ENCODE data around the gene MTMR4. TPM values are rescaled to one million over a fixed set of nuclear protein-coding genes. Genes with fewer than 3 reads are reported as not detected.
"Not testable (repeated sequence)": the region's sequence is repeated elsewhere in the genome, so short reads cannot be mapped to it uniquely, and the experiment has no call there.

MTMR4 gene
- total RNA-seq, 1 donor from 2014 or later, result 76.4 TPM

- no peak for DNase-seq (ENCODE audit: low spot score)
Measured at GRCh38 chr17:58492238-58493121, 22.0 kb downstream of the MTMR4 start.

GRCh38 chr17:58491510-58492045 lies 22.9 kb downstream of the MTMR4 start:
- DNase-seq (ENCODE audit: low spot score), result no peak

GRCh38 chr17:58488428-58488890 lies 26.0 kb downstream of the MTMR4 start:
- DNase-seq (ENCODE audit: low spot score), result no peak

- DNase-seq (ENCODE audit: low spot score), result no peak
Measured at GRCh38 chr17:58487589-58488427, 26.6 kb downstream of the MTMR4 start, which contains the start of gene HSF5. TSS of gene HSF5 (minus strand) at chr17:58488408. CDS start at chr17:58488274, 134 bp downstream.

- DNase-seq (ENCODE audit: low spot score), result no peak
Measured at GRCh38 chr17:58484600-58484999, 29.8 kb downstream of the MTMR4 start.

GRCh38 chr17:58481798-58482197 lies 32.6 kb downstream of the MTMR4 start:
- not testable (repeated sequence) for DNase-seq (ENCODE audit: low spot score)

- DNase-seq (ENCODE audit: low spot score), result no peak
Measured at GRCh38 chr17:58480090-58480489, 34.3 kb downstream of the MTMR4 start.

- no peak for DNase-seq (ENCODE audit: low spot score)
Measured at GRCh38 chr17:58476812-58477211, 37.6 kb downstream of the MTMR4 start.

- no peak for DNase-seq (ENCODE audit: low spot score)
Measured at GRCh38 chr17:58475985-58476384, 38.5 kb downstream of the MTMR4 start.

- no peak for DNase-seq (ENCODE audit: low spot score)
Measured at GRCh38 chr17:58470356-58470755, 44.1 kb downstream of the MTMR4 start.

GRCh38 chr17:58468944-58469343 lies 45.5 kb downstream of the MTMR4 start:
- DNase-seq (ENCODE audit: low spot score), result no peak

- no peak for DNase-seq (ENCODE audit: low spot score)
Measured at GRCh38 chr17:58455491-58455890, 58.9 kb downstream of the MTMR4 start.

- no peak for DNase-seq (ENCODE audit: low spot score)
Measured at GRCh38 chr17:58452738-58453137, 61.7 kb downstream of the MTMR4 start.

- peak; percentile 66 for DNase-seq (ENCODE audit: low spot score)
Measured at GRCh38 chr17:58447039-58447975, 67.1 kb downstream of the MTMR4 start.

GRCh38 chr17:58446086-58446485 lies 68.4 kb downstream of the MTMR4 start:
- DNase-seq (ENCODE audit: low spot score), result no peak

Other genes with a start within 250 kb of the MTMR4 start
- 0.23 TPM for gene MPO, start 233.7 kb downstream of the MTMR4 start, total RNA-seq
- 21.0 TPM for gene TSPOAP1, start 185.8 kb downstream of the MTMR4 start, total RNA-seq
- 55.2 TPM for gene SUPT4H1, start 162.4 kb downstream of the MTMR4 start, total RNA-seq
- gene RNF43, start 97.1 kb downstream of the MTMR4 start, total RNA-seq, result 19.1 TPM
- gene HSF5, start 26.2 kb downstream of the MTMR4 start, total RNA-seq, result 0.18 TPM
- 0.55 TPM for gene TEX14, start 177.4 kb upstream of the MTMR4 start, total RNA-seq
- gene RAD51C, start 178.0 kb upstream of the MTMR4 start, total RNA-seq, result 16.3 TPM
- 0.39 TPM for gene PPM1E, start 241.2 kb upstream of the MTMR4 start, total RNA-seq